GM18502 (cell line): Measurements from ENCODE around the gene IFT74.

ENCODE experiments used
- ATAC-seq: cut with Tn5 transposase; IDR thresholded peaks from one replicate; pipeline ENCODE4 v1.9.1; 2021; ENCODE audit warnings: mild to moderate bottlenecking; ENCODE audit not compliant: unreplicated experiment, poor library complexity

Gene IFT74

GRCh38 chr9:26971721-26972120 is 15.5 kb downstream of the IFT74 start:
- no peak for ATAC-seq

- ATAC-seq = no peak
Measured at GRCh38 chr9:26973989-26974388, 17.8 kb downstream of the IFT74 start.

DNA sequence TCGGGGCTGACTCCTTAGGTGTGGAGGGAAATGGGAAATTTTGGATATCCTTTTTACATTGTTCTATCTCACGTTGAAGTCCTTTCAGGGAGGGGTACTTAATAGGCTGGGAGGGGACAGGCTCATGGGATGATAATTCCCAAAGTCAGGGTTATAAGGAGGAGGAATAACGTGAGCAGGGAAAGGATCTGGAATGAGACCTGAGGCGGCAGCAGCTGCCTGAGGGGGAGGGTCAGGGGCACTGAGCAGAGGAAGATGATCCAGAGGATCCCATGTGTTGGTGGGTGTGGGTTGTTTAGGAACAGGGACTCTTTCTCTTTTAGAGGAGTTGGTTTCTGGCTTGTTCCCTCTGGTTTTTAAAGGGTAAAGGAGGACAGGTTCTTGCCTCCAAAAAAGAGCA is 18.7 kb downstream of the IFT74 start:
- no peak for ATAC-seq

DNA sequence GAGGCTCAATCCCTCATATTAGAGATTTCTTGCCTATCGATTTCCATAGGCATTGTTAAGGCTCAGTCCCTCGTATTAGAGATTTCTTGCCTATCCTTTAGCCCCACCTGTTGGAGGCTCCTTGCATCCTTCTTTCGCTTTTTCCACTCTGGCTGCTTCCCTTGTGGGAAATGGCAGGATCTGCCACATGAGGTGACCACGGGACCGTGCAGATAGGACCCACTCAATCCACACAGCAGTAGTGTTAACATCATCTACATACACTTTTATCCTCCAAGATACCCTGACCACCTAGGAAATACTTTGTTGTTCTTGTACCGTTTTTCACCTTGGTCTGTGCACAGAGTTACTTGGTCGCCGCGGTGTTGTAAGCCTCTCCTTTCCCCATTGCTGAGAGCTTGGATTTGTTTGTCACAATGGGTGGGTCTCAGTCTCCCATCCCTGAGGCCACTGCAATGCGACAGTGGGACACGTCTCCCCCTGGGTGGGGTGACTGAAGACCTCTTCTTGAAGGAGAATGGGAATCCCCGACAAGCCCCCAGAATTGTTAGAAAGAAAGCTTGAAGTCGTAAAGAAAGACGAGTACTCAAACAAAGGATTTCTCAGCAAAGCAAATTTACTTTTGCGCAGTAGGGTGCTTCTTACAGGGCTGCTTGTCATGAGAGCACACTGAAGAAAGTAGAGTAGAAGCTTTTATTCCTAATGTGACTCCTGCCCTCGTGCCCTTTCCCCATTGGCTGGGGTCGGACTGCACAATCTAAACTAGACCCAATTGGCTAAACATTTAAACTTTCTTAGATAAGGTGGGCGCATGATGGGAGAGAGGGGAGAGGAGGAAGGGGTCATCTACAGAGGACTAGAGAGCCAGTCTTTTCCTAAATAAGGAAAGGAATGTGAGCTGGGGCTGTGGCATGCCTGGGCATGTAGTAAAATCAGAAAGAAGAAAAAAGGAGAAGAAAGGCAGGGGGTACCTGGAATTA is 19.8 kb downstream of the IFT74 start:
- ATAC-seq = no peak

DNA sequence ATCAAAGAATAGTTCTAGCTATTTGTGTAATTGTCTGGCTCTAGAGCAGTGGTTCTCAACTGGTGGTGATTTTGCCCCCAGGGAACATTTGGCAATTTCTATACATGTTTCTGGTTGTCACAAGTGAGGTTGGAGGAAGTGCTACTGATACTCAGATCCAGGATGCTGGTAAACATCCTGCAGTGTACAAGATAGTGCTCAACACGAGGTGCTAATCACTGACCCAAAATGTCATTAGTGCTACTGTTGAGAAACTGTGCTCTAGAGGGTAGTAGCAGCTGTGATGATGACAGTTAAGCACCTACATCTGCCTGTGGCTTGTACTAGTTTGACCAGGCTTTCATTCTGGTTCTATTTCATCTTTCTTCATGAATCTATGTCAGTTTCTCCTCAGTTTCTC is 27.1 kb downstream of the IFT74 start:
- ATAC-seq = peak; percentile 58

DNA sequence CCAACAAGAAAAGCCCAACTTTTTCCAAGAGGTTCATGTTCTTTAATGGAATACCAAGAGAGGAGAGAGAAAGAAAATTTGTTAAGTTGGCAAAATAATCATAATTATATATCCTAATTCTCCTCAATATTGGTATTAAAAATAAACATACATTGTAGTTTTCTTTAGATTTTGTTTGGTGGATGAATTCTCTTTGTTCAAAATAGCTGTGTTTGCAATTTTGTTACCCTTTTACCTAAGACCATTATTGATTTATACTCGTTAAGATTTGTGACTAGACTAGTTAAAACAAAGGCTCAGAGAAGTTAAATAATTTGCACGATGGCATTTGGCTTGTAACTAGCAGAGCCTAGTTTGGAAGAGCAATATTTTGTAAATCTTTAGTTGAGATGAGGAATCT is 39.6 kb downstream of the IFT74 start:
- no peak for ATAC-seq

- ATAC-seq = no peak
Measured at GRCh38 chr9:27003426-27004077, 47.3 kb downstream of the IFT74 start.

- no peak for ATAC-seq
Measured at GRCh38 chr9:27005491-27005890, 49.3 kb downstream of the IFT74 start, which contains the start of gene LRRC19. LRRC19 (minus strand) TSS chr9:27005672; CDS start chr9:26999694, 5,978 bp downstream.

- ATAC-seq = no peak
Measured at GRCh38 chr9:27019589-27019988, 63.4 kb downstream of the IFT74 start.

- no peak for ATAC-seq
Measured at GRCh38 chr9:27022920-27023319, 66.7 kb downstream of the IFT74 start.

GRCh38 chr9:27029186-27029585 is 73.0 kb downstream of the IFT74 start:
- ATAC-seq = no peak

- ATAC-seq = peak; percentile 90
Measured at GRCh38 chr9:27033815-27034403, 77.7 kb downstream of the IFT74 start.

GRCh38 chr9:27037499-27037898 is 81.3 kb downstream of the IFT74 start:
- no peak for ATAC-seq

GRCh38 chr9:27041746-27042145 is 85.5 kb downstream of the IFT74 start:
- no peak for ATAC-seq

- ATAC-seq = no peak
Measured at GRCh38 chr9:27042476-27042875, 86.3 kb downstream of the IFT74 start.

DNA sequence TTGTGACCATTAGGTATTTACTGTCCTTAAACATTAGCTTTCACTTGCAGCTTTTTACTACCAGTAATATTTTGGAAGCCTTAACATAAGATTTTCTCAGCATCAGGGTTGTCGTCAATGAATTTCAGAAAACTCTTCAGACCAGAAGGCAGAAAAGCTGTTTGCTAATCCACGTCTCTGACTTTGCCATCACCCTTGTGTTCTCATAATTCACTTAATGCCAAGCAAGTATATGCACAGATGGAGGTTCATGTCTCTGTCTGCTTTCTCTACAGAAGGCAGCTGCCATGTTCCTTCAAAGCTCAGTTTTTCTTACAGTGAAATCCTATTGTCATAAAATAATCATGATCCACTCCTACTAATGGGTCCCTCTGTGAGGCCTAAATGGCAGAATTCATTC is 87.0 kb downstream of the IFT74 start:
- no peak for ATAC-seq

DNA sequence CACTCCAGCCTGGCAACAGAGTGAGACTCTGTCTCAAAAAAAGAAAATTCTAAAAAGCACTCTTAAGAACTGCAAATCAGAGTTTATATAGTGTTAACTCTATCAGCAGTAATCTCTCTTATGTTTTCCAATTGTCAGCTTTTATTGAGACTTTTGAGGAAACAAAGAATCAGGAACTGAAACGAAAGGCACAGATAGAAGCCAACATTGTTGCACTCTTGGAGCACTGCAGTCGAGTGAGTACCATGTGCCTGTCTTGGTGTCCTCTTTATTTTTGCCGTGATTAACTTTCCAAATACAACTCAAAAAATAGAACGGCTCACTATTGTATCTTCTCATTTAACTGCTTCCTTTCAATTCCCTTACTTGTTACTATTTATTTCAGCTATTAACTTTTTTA is 90.9 kb downstream of the IFT74 start:
- no peak for ATAC-seq

- no peak for ATAC-seq
Measured at GRCh38 chr9:27053369-27054022, 97.3 kb downstream of the IFT74 start.

GRCh38 chr9:27054125-27054524 is 97.9 kb downstream of the IFT74 start:
- no peak for ATAC-seq

GRCh38 chr9:27054841-27055240 is 98.6 kb downstream of the IFT74 start:
- no peak for ATAC-seq

GRCh38 chr9:27059412-27059811 is 103.2 kb downstream of the IFT74 start:
- no peak for ATAC-seq
